Stomach smooth muscle (tissue), 2 donors: ENCODE measurements around the gene APOO.

Experiments
- H3K27ac ChIP-seq: one replicate; pipeline ENCODE4 v1.7.0; 2013; ENCODE audit warnings: mild to moderate bottlenecking, low read length, inconsistent platforms
- H3K27me3 ChIP-seq, 2 donors: one replicate each; pipeline ENCODE4 v1.7.0; 2013; ENCODE audit warnings: low read length in 2 of 2; ENCODE audit not compliant: insufficient read depth in 2 of 2, control insufficient read depth in 1 of 2
- H3K36me3 ChIP-seq, 2 donors: one replicate each; pipeline ENCODE4 v1.7.0; 2013; ENCODE audit warnings: low read length in 2 of 2; ENCODE audit not compliant: control insufficient read depth in 2 of 2, insufficient read depth in 2 of 2
- H3K4me1 ChIP-seq: one replicate; pipeline ENCODE4 v1.7.0; 2013; ENCODE audit warnings: low read length; ENCODE audit not compliant: control insufficient read depth, insufficient read depth
- H3K4me3 ChIP-seq, 2 donors: one replicate each; pipeline ENCODE4 v1.7.0; 2013; ENCODE audit warnings: low read length in 2 of 2
- H3K9ac ChIP-seq, 2 donors: one replicate each; pipeline ENCODE4 v1.7.0; 2013; ENCODE audit warnings: low read length in 2 of 2, mild to moderate bottlenecking in 1 of 2
- H3K9me3 ChIP-seq, 2 donors: one replicate each; pipeline ENCODE4 v1.7.0; 2013; ENCODE audit warnings: low read length in 2 of 2; ENCODE audit not compliant: control insufficient read depth in 2 of 2
- donor health status: healthy.
- donor health status: Pancreatic carcinoma.

The APOO gene

GRCh38 chrX:23907498-23908218 is at the start of gene APOO, which contains the start of gene CXorf58:
Gene APOO, minus strand, starts transcription at chrX:23907938. Its CDS starts 236 bp downstream, at chrX:23907702.
Gene CXorf58, plus strand, starts transcription at chrX:23908006. Its CDS starts 2,297 bp downstream, at chrX:23910303.
- Histone ChIP-seq H3K9ac (peak within 1 kb of the TSS; percentile 72 to 88), H3K4me1 (peaks cover 2% of the 10 kb centered on the region), H3K4me3 (peak within 1 kb of the TSS; percentile 60 to 74), H3K27me3 (peaks cover 0 to 2% of the 10 kb centered on the region in 2 donors), H3K27ac (peak within 1 kb of the TSS; percentile 82), H3K36me3 (no peaks in the 10 kb centered on the region), H3K9me3 (no peaks in the 10 kb centered on the region)

GRCh38 chrX:23954396-23954795 is 46.7 kb upstream of the APOO start:
- H3K4me1 ChIP-seq: no peaks in the 10 kb centered on the region
- H3K9ac ChIP-seq: no peak overlapping the region
- no peak overlapping the region for H3K27ac ChIP-seq
- no peaks in the 10 kb centered on the region for H3K27me3 ChIP-seq
- no peaks in the 10 kb centered on the region for H3K36me3 ChIP-seq
- H3K4me3 ChIP-seq: no peak overlapping the region
- H3K9me3 ChIP-seq: no peaks in the 10 kb centered on the region

GRCh38 chrX:23953908-23954269 is 46.2 kb upstream of the APOO start:
- H3K27ac ChIP-seq: no peak overlapping the region
- no peaks in the 10 kb centered on the region for H3K27me3 ChIP-seq

GRCh38 chrX:23952984-23953907 is 45.5 kb upstream of the APOO start:
- H3K27ac ChIP-seq: no peak overlapping the region

More at GRCh38 chrX:23953908-23954269, 46.2 kb upstream of the APOO start:
- no peak overlapping the region for H3K4me3 ChIP-seq
- H3K9ac ChIP-seq: no peak overlapping the region
- no peaks in the 10 kb centered on the region for H3K4me1 ChIP-seq
- H3K9me3 ChIP-seq: no peaks in the 10 kb centered on the region
- no peaks in the 10 kb centered on the region for H3K36me3 ChIP-seq

GRCh38 chrX:23952391-23952790 is 44.7 kb upstream of the APOO start:
- no peaks in the 10 kb centered on the region for H3K9me3 ChIP-seq
- H3K9ac ChIP-seq: no peak overlapping the region
- no peak overlapping the region for H3K27ac ChIP-seq
- no peak overlapping the region for H3K4me3 ChIP-seq
- no peaks in the 10 kb centered on the region for H3K4me1 ChIP-seq
- peaks cover 0 to 2% of the 10 kb centered on the region in 2 donors for H3K27me3 ChIP-seq
- no peaks in the 10 kb centered on the region for H3K36me3 ChIP-seq

More at GRCh38 chrX:23952984-23953907, 45.5 kb upstream of the APOO start:
- peak overlapping the region in 1 of 2 donors; percentile 8 for H3K4me3 ChIP-seq
- H3K4me1 ChIP-seq: no peaks in the 10 kb centered on the region
- H3K9ac ChIP-seq: peak overlapping the region in 1 of 2 donors; percentile 6
- H3K36me3 ChIP-seq: no peaks in the 10 kb centered on the region
- H3K27me3 ChIP-seq: peaks cover 0 to 2% of the 10 kb centered on the region in 2 donors
- no peaks in the 10 kb centered on the region for H3K9me3 ChIP-seq

- no peaks in the 10 kb centered on the region for H3K4me1 ChIP-seq
- H3K36me3 ChIP-seq: no peaks in the 10 kb centered on the region
- H3K27me3 ChIP-seq: peaks cover 0 to 13% of the 10 kb centered on the region in 2 donors
- no peak overlapping the region for H3K9ac ChIP-seq
- no peak overlapping the region for H3K4me3 ChIP-seq
- no peaks in the 10 kb centered on the region for H3K9me3 ChIP-seq
- no peak overlapping the region for H3K27ac ChIP-seq
Measured at GRCh38 chrX:23945206-23945605, 37.5 kb upstream of the APOO start.

GRCh38 chrX:23944234-23944633 is 36.5 kb upstream of the APOO start:
- H3K27me3 ChIP-seq: peaks cover 0 to 13% of the 10 kb centered on the region in 2 donors

GRCh38 chrX:23939203-23939602 is 31.5 kb upstream of the APOO start:
- no peaks in the 10 kb centered on the region for H3K4me1 ChIP-seq
- no peak overlapping the region for H3K4me3 ChIP-seq

More at GRCh38 chrX:23944234-23944633, 36.5 kb upstream of the APOO start:
- Histone ChIP-seq H3K27ac (no peak overlapping the region), H3K9me3 (no peaks in the 10 kb centered on the region), H3K4me1 (no peaks in the 10 kb centered on the region), H3K4me3 (no peak overlapping the region), H3K9ac (no peak overlapping the region), H3K36me3 (no peaks in the 10 kb centered on the region)

GRCh38 chrX:23938690-23939089 is 31.0 kb upstream of the APOO start:
- Histone ChIP-seq H3K27ac (no peak overlapping the region), H3K27me3 (peaks cover 0 to 6% of the 10 kb centered on the region in 2 donors), H3K36me3 (no peaks in the 10 kb centered on the region), H3K4me1 (no peaks in the 10 kb centered on the region), H3K4me3 (no peak overlapping the region), H3K9ac (no peak overlapping the region), H3K9me3 (no peaks in the 10 kb centered on the region)

More at GRCh38 chrX:23939203-23939602, 31.5 kb upstream of the APOO start:
- Histone ChIP-seq H3K27me3 (peaks cover 0 to 6% of the 10 kb centered on the region in 2 donors), H3K9me3 (no peaks in the 10 kb centered on the region), H3K27ac (no peak overlapping the region), H3K36me3 (no peaks in the 10 kb centered on the region), H3K9ac (no peak overlapping the region)

- no peaks in the 10 kb centered on the region for H3K36me3 ChIP-seq
- no peaks in the 10 kb centered on the region for H3K4me1 ChIP-seq
- H3K27me3 ChIP-seq: peaks cover 0 to under 1% of the 10 kb centered on the region in 2 donors
Measured at GRCh38 chrX:23937100-23937499, 29.4 kb upstream of the APOO start.

More at GRCh38 chrX:23937100-23937499, 29.4 kb upstream of the APOO start:
- H3K4me3 ChIP-seq: no peak overlapping the region
- no peak overlapping the region for H3K27ac ChIP-seq
- no peaks in the 10 kb centered on the region for H3K9me3 ChIP-seq
- no peak overlapping the region for H3K9ac ChIP-seq
